ENCODE data around the gene PSMD14.

PSMD14 gene

DNA sequence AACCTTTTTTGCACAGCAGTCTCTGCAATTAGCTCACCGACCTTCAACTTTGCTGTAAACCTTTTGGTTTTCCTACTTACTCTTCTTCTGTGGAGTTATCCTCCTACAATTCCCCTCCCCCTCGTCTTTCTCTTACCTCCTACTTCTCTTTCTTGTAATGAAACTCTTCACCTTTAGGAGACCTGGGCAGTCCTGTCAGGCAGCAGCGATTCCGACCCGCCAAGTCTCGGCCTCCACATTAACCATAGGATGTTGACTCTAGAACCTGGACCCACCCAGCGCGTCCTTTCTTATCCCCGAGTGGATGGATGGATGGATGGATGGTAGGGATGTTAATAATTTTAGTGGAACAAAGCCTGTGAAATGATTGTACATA, 116.2 kb downstream of the PSMD14 start:
- Histone ChIP-seq H3K79me2 (ENCODE audit: control insufficient read depth, insufficient read depth, low read length) (no peaks in the 10 kb centered on the region), H3K4ac (ENCODE audit: low read depth, low read length) (no peak overlapping the region), H3K4me3 (ENCODE audit: low read length) (no peak overlapping the region), H2BK5ac (ENCODE audit: low read length) (no peak overlapping the region), H3K18ac (ENCODE audit: low read length) (peak overlapping the region; percentile 13), H3K4me2 (ENCODE audit: low read length) (peak overlapping the region; percentile 77), H2AK5ac (ENCODE audit: low read length) (no peak overlapping the region), H3K9ac (ENCODE audit: low read length) (no peak overlapping the region), H3K56ac (ENCODE audit: low read length) (peak overlapping the region; percentile 82), H4K8ac (ENCODE audit: low read depth, low read length) (no peak overlapping the region), H3K79me1 (ENCODE audit: low read length) (no peaks in the 10 kb centered on the region), H3K36me3 (ENCODE audit: control insufficient read depth, insufficient read depth, low read length) (no peaks in the 10 kb centered on the region), H2BK15ac (replicated peaks; ENCODE audit: low read depth) (no peak overlapping the region), H3K27me3 (ENCODE audit: insufficient read depth, low read length, poor library complexity) (peaks cover 68% of the 10 kb centered on the region), H3K27ac (ENCODE audit: low read depth, low read length) (no peak overlapping the region), H2BK120ac (ENCODE audit: low read depth, low read length) (no peak overlapping the region), H3K23ac (ENCODE audit: low read length) (no peak overlapping the region), H4K5ac (ENCODE audit: low read length) (no peak overlapping the region), H3K4me1 (ENCODE audit: control insufficient read depth, low read depth, low read length) (no peaks in the 10 kb centered on the region)
- no CpG with 5 or more reads among the region's 9 CpGs for WGBS (ENCODE audit: extremely low coverage, insufficient coverage, low lambda C conversion rate)
- DNase-seq, result peak; percentile 49

GRCh38 chr2:161424891-161425727, 116.9 kb downstream of the PSMD14 start:
- no CpG with 5 or more reads among the region's 4 CpGs for WGBS (ENCODE audit: extremely low coverage, insufficient coverage, low lambda C conversion rate)
- Histone ChIP-seq H3K4ac (ENCODE audit: low read depth, low read length) (no peak overlapping the region), H2BK15ac (replicated peaks; ENCODE audit: low read depth) (no peak overlapping the region), H3K27ac (ENCODE audit: low read depth, low read length) (no peak overlapping the region), H3K56ac (ENCODE audit: low read length) (no peak overlapping the region), H3K27me3 (ENCODE audit: insufficient read depth, low read length, poor library complexity) (peaks cover 67% of the 10 kb centered on the region), H3K4me3 (ENCODE audit: low read length) (no peak overlapping the region), H3K4me2 (ENCODE audit: low read length) (no peak overlapping the region), H3K4me1 (ENCODE audit: control insufficient read depth, low read depth, low read length) (no peaks in the 10 kb centered on the region), H3K36me3 (ENCODE audit: control insufficient read depth, insufficient read depth, low read length) (no peaks in the 10 kb centered on the region), H3K18ac (ENCODE audit: low read length) (no peak overlapping the region), H2BK5ac (ENCODE audit: low read length) (no peak overlapping the region), H4K8ac (ENCODE audit: low read depth, low read length) (no peak overlapping the region), H3K23ac (ENCODE audit: low read length) (no peak overlapping the region), H3K9ac (ENCODE audit: low read length) (no peak overlapping the region), H4K5ac (ENCODE audit: low read length) (no peak overlapping the region), H2AK5ac (ENCODE audit: low read length) (no peak overlapping the region), H3K79me2 (ENCODE audit: control insufficient read depth, insufficient read depth, low read length) (no peaks in the 10 kb centered on the region), H3K79me1 (ENCODE audit: low read length) (no peaks in the 10 kb centered on the region), H2BK120ac (ENCODE audit: low read depth, low read length) (no peak overlapping the region)
- no peak for DNase-seq

- H3K79me2 ChIP-seq (ENCODE audit: control insufficient read depth, insufficient read depth, low read length), result no peaks in the 10 kb centered on the region
- H3K18ac ChIP-seq (ENCODE audit: low read length), result no peak overlapping the region
- WGBS (ENCODE audit: extremely low coverage, insufficient coverage, low lambda C conversion rate), result 100% methylated on average over 1 of the region's 17 CpGs
- peak; percentile 8 for DNase-seq
- H3K27ac ChIP-seq (ENCODE audit: low read depth, low read length), result no peak overlapping the region
- H3K4me1 ChIP-seq (ENCODE audit: control insufficient read depth, low read depth, low read length), result no peaks in the 10 kb centered on the region
- no peaks in the 10 kb centered on the region for H3K36me3 ChIP-seq (ENCODE audit: control insufficient read depth, insufficient read depth, low read length)
- no peak overlapping the region for H3K9ac ChIP-seq (ENCODE audit: low read length)
- H4K8ac ChIP-seq (ENCODE audit: low read depth, low read length), result no peak overlapping the region
- no peak overlapping the region for H2BK120ac ChIP-seq (ENCODE audit: low read depth, low read length)
- H3K56ac ChIP-seq (ENCODE audit: low read length), result no peak overlapping the region
- no peak overlapping the region for H4K5ac ChIP-seq (ENCODE audit: low read length)
- no peak overlapping the region for H3K4me2 ChIP-seq (ENCODE audit: low read length)
- no peak overlapping the region for H3K4ac ChIP-seq (ENCODE audit: low read depth, low read length)
- no peak overlapping the region for H3K23ac ChIP-seq (ENCODE audit: low read length)
- no peak overlapping the region for H2BK15ac ChIP-seq (replicated peaks; ENCODE audit: low read depth)
- H2AK5ac ChIP-seq (ENCODE audit: low read length), result no peak overlapping the region
- no peak overlapping the region for H2BK5ac ChIP-seq (ENCODE audit: low read length)
- H3K27me3 ChIP-seq (ENCODE audit: insufficient read depth, low read length, poor library complexity), result peaks cover 60% of the 10 kb centered on the region
- no peaks in the 10 kb centered on the region for H3K79me1 ChIP-seq (ENCODE audit: low read length)
- no peak overlapping the region for H3K4me3 ChIP-seq (ENCODE audit: low read length)
These were observed 117.7 kb downstream of the PSMD14 start for GRCh38 chr2:161425728-161426454.

DNA sequence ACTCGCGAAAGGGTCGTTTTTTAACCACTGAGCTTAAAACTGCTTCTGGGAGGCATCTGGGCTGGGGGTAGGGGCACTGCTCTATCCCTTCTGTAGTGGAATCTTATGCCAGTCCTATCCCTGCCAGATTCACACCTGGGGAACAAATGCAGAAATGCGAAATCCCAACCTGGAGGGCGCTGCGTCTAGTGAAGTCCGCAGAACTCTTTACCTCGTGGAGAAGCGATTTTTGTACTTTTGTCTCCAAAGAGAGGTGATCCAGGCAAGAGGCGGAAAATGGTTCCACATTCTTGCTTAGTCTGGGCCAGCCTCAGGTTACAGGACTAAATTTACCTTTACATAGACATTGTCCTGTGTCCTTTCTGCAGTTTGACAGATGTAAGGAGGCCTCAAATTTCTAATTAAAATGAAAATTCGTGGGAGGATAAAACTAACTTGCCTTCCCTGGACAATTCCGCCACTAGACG, 118.3 kb downstream of the PSMD14 start:
- Histone ChIP-seq H3K4ac (ENCODE audit: low read depth, low read length) (no peak overlapping the region), H2AK5ac (ENCODE audit: low read length) (no peak overlapping the region), H2BK120ac (ENCODE audit: low read depth, low read length) (no peak overlapping the region), H3K36me3 (ENCODE audit: control insufficient read depth, insufficient read depth, low read length) (no peaks in the 10 kb centered on the region), H2BK5ac (ENCODE audit: low read length) (no peak overlapping the region), H3K23ac (ENCODE audit: low read length) (no peak overlapping the region), H3K27ac (ENCODE audit: low read depth, low read length) (no peak overlapping the region), H3K4me3 (ENCODE audit: low read length) (no peak overlapping the region), H3K4me2 (ENCODE audit: low read length) (no peak overlapping the region), H4K8ac (ENCODE audit: low read depth, low read length) (no peak overlapping the region), H4K5ac (ENCODE audit: low read length) (no peak overlapping the region), H2BK15ac (replicated peaks; ENCODE audit: low read depth) (no peak overlapping the region), H3K79me1 (ENCODE audit: low read length) (no peaks in the 10 kb centered on the region), H3K4me1 (ENCODE audit: control insufficient read depth, low read depth, low read length) (no peaks in the 10 kb centered on the region), H3K79me2 (ENCODE audit: control insufficient read depth, insufficient read depth, low read length) (no peaks in the 10 kb centered on the region), H3K27me3 (ENCODE audit: insufficient read depth, low read length, poor library complexity) (peaks cover 54% of the 10 kb centered on the region), H3K18ac (ENCODE audit: low read length) (no peak overlapping the region), H3K9ac (ENCODE audit: low read length) (no peak overlapping the region), H3K56ac (ENCODE audit: low read length) (no peak overlapping the region)
- DNase-seq, result no peak
- no CpG with 5 or more reads among the region's 13 CpGs for WGBS (ENCODE audit: extremely low coverage, insufficient coverage, low lambda C conversion rate)

DNA sequence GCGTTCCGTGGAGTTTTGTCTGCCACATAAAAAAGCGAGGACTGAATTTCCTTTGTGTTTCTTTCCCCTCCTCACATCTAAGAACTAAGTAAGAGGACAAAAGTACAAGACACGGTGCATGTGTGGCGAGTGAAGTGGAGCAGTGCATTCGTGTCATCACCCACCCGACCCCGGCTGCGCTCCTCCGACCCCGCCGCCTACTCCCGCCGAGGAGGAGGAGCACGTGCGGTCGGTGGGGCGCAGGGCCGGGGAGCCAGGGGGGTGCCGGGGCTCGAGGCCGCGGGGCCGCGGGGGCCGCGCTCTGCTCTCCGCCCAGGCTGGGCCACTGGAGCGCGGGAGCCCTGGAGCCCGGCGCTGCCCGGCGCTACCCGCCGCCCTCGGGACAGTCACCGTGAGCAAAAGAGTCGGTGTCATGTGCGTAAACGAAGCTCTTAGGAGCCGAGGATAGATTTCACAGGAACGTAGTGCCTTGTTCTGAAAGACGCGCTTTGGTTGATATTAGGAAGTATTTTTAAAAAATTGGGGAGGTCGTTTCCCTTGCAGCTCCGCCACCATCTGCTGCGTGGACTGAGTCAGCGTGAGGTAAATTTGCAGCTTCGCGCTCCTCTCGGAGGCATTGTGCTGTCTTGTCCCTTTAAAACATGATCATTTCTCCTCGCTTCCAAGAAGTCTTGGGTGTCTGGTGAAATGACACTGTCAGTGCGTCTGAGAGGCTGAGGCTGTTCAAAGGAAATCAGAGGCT, 118.9 kb downstream of the PSMD14 start:
- Histone ChIP-seq H3K4me2 (ENCODE audit: low read length) (peak overlapping the region; percentile 53), H3K79me2 (ENCODE audit: control insufficient read depth, insufficient read depth, low read length) (no peaks in the 10 kb centered on the region), H3K23ac (ENCODE audit: low read length) (no peak overlapping the region), H3K4me1 (ENCODE audit: control insufficient read depth, low read depth, low read length) (no peaks in the 10 kb centered on the region), H3K56ac (ENCODE audit: low read length) (no peak overlapping the region), H3K18ac (ENCODE audit: low read length) (no peak overlapping the region), H3K27me3 (ENCODE audit: insufficient read depth, low read length, poor library complexity) (peaks cover 50% of the 10 kb centered on the region), H3K4me3 (ENCODE audit: low read length) (no peak overlapping the region), H3K9ac (ENCODE audit: low read length) (no peak overlapping the region), H3K36me3 (ENCODE audit: control insufficient read depth, insufficient read depth, low read length) (no peaks in the 10 kb centered on the region), H3K27ac (ENCODE audit: low read depth, low read length) (no peak overlapping the region), H2BK15ac (replicated peaks; ENCODE audit: low read depth) (no peak overlapping the region), H2BK120ac (ENCODE audit: low read depth, low read length) (no peak overlapping the region), H4K8ac (ENCODE audit: low read depth, low read length) (no peak overlapping the region), H3K4ac (ENCODE audit: low read depth, low read length) (no peak overlapping the region), H3K79me1 (ENCODE audit: low read length) (no peaks in the 10 kb centered on the region), H2AK5ac (ENCODE audit: low read length) (no peak overlapping the region), H2BK5ac (ENCODE audit: low read length) (no peak overlapping the region), H4K5ac (ENCODE audit: low read length) (no peak overlapping the region)
- no CpG with 5 or more reads among the region's 54 CpGs for WGBS (ENCODE audit: extremely low coverage, insufficient coverage, low lambda C conversion rate)
- peak; percentile 51 for DNase-seq
